K562 (cell line): ENCODE results near the gene SLC17A2. TPM values are rescaled to one million over a fixed set of nuclear protein-coding genes. Genes with fewer than 3 reads are reported as not detected.
"Not testable (repeated sequence)": the region's sequence is repeated elsewhere in the genome, so short reads cannot be mapped to it uniquely, and the experiment has no call there.

Experiments
- ATAC-seq: fragments of 200-7000 bp; cut with Tn5 transposase; 3 replicates; pipeline ENCODE4 v1.9.1; 2020; ENCODE audit warnings: moderate library complexity
- BruUV-seq: library from RNA; stranded (reverse); fragments of 400-500 nt; replicated peaks from 2 replicates; lab custom pipeline; 2021; lab: Mats Ljungman, UMichigan
- CTCF ChIA-PET: fragments of 300-600 bp; formaldehyde crosslinking; extraction: SDS; loops from one replicate; lab custom pipeline; 2021; ENCODE audit warnings: low intra/inter-chr PET ratio; lab: Yijun Ruan, JAX
- POLR2A ChIA-PET: fragments of 300-600, 350-650 bp; sonication (Branson Sonifier 250); formaldehyde crosslinking; extraction: SDS; loops from one replicate; lab custom pipeline; 2021; ENCODE audit warnings: antibody characterized with exemption, inconsistent platforms; lab: Yijun Ruan, JAX
- DNase-seq, 4 experiments: peaks; one replicate each; pipeline versions ENCODE4 v3.0.0 to v3.0.0-alpha.2; 2011 to 2018; ENCODE audit warnings: low spot score in 3 of 4, mixed read lengths in 3 of 4; ENCODE audit errors: extremely low read depth in 1 of 4
- FAIRE-seq: peaks from 2 replicates; lab custom pipeline; 2011; peaks lifted over from hg19 to GRCh38; lab: Jason Lieb, UNC
- H2AFZ ChIP-seq: 2 replicates; pipeline ENCODE4 v1.6.0; 2011; ENCODE audit warnings: low read depth, low read length, control low read depth, inconsistent platforms
- H3K27ac ChIP-seq: fragments of 200-600 bp; 3 replicates; pipeline ENCODE4 v1.8.0; 2011; ENCODE audit warnings: low read depth, mild to moderate bottlenecking, control low read depth, inconsistent platforms, low read length, moderate library complexity, mixed read lengths; ENCODE audit errors: extremely low read depth
- H3K27me3 ChIP-seq, 2 experiments: fragments of 300-600 bp in 1 of 2; 2 replicates in 1 of 2; 3 replicates in 1 of 2; pipeline versions ENCODE4 v1.6.0 to v1.8.0; 2011; ENCODE audit warnings: inconsistent platforms in 2 of 2, low read length in 2 of 2, mild to moderate bottlenecking in 1 of 2, mixed read lengths in 1 of 2, moderate library complexity in 1 of 2; ENCODE audit not compliant: control insufficient read depth in 2 of 2, insufficient read depth in 2 of 2
- H3K36me3 ChIP-seq: fragments of 300-600 bp; 3 replicates; pipeline ENCODE4 v1.8.0; 2011; ENCODE audit warnings: mild to moderate bottlenecking, low read length, inconsistent platforms; ENCODE audit not compliant: control insufficient read depth, insufficient read depth
- H3K4me1 ChIP-seq, 2 experiments: fragments of 200-600 bp in 1 of 2; replicated peaks in 1 of 2; 2 replicates in 1 of 2; 3 replicates in 1 of 2; pipeline versions ENCODE4 v1.5.1 to v1.8.0; 2011; ENCODE audit warnings: inconsistent platforms in 2 of 2, low read length in 2 of 2, mild to moderate bottlenecking in 1 of 2, mixed read lengths in 1 of 2, moderate library complexity in 1 of 2; ENCODE audit not compliant: control insufficient read depth in 2 of 2, insufficient read depth in 2 of 2
- H3K4me2 ChIP-seq: 2 replicates; pipeline ENCODE4 v1.6.1; 2011; ENCODE audit warnings: low read length, control low read depth, inconsistent platforms, mixed read lengths; ENCODE audit not compliant: insufficient read depth
- H3K4me3 ChIP-seq: fragments of 200-600 bp; sonication (generic), shearing (Covaris generic); 2 replicates; pipeline ENCODE4 v1.5.1; 2016; ENCODE audit warnings: control low read depth, inconsistent platforms
- H3K79me2 ChIP-seq: fragments of 200-600 bp; 3 replicates; pipeline ENCODE4 v1.8.0; 2011; ENCODE audit warnings: low read length, inconsistent platforms; ENCODE audit not compliant: control insufficient read depth, insufficient read depth
- H3K9ac ChIP-seq, 2 experiments: 2 replicates each; pipeline versions ENCODE4 v1.6.0 to v1.6.1; 2011; ENCODE audit warnings: low read depth in 2 of 2, low read length in 2 of 2, control low read depth in 1 of 2, inconsistent platforms in 1 of 2, mild to moderate bottlenecking in 1 of 2, mixed read lengths in 1 of 2; ENCODE audit not compliant: insufficient read depth in 1 of 2
- H3K9me1 ChIP-seq: one replicate; pipeline ENCODE4 v1.6.0; 2011; ENCODE audit warnings: inconsistent platforms, mild to moderate bottlenecking, low read length, moderate library complexity; ENCODE audit not compliant: control insufficient read depth, insufficient read depth
- H3K9me3 ChIP-seq: replicated peaks from 2 replicates; pipeline ENCODE4 v1.5.1; 2011; ENCODE audit warnings: low read depth, low read length, inconsistent platforms; ENCODE audit not compliant: control insufficient read depth, insufficient read depth
- H4K20me1 ChIP-seq: replicated peaks from 2 replicates; pipeline ENCODE4 v1.6.1; 2011; ENCODE audit warnings: low read length, inconsistent platforms, mixed read lengths; ENCODE audit not compliant: control insufficient read depth, insufficient read depth
- CEBPG ChIP-seq, 3 experiments: fragments of 200-800 bp in 1 of 3; sonication (Bioruptor generic) in 1 of 3; sonication (generic) in 1 of 3; formaldehyde crosslinking in 1 of 3; IDR thresholded peaks in 2 of 3; conservative IDR thresholded peaks in 1 of 3; 2 replicates each; pipeline versions ENCODE4 v1.6.1 to v1.8.0; 2016 to 2022; ENCODE audit warnings: missing compliant biosample characterization in 2 of 3, missing genetic modification characterization in 2 of 3, mild to moderate bottlenecking in 1 of 3, missing genetic modification reagents in 1 of 3
- ELF1 ChIP-seq: fragments of 200-800 bp; sonication (Bioruptor generic); IDR thresholded peaks from 2 replicates; pipeline ENCODE4 v1.6.1; 2016; ENCODE audit warnings: missing genetic modification characterization, missing compliant biosample characterization
- WGBS: fragments of 100-300 bp; shearing (Covaris generic); methylation state at CpG from one replicate; pipeline ENCODE4 v1.1.6; 2016; ENCODE audit warnings: low coverage, mixed read lengths; ENCODE audit not compliant: insufficient coverage; ENCODE audit errors: missing lambda C conversion rate; 5-methylcytosine and 5-hydroxymethylcytosine counted together
- in situ Hi-C: fragments of 300-500 bp; cut with MboI; formaldehyde crosslinking; loops from 4 replicates; pipeline ENCODE4 v1.15.0; 2018; ENCODE audit warnings: inconsistent platforms, mixed read lengths
- intact Hi-C: fragments of 100-400 bp; cut with micrococcal nuclease; formaldehyde crosslinking; loops from 2 replicates; pipeline ENCODE4 v1.14.2; 2022
- polyA plus RNA-seq, 8 experiments: library from polyadenylated mRNA; depleted of rRNA in 4 of 8; stranded (reverse) in 5 of 8; unstranded in 3 of 8; fragments of >200 nt; fragmentation: Nextera tagmentation in 2 of 8; fragmentation: Illumina TruSeq in 1 of 8; extraction: Ambion mirVana in 2 of 8; extraction: Trizol in 1 of 8; gene quantifications; 2 replicates each; pipeline versions ENCODE4 v1.2.1 to v1.2.3, GENCODE V29; 2011 to 2014; ENCODE audit warnings: inconsistent platforms in 1 of 8, missing spikeins in 1 of 8
- total RNA-seq, 7 experiments: library from RNA; depleted of rRNA in 6 of 7; stranded (reverse); fragments of >200 nt in 6 of 7; fragmentation: Illumina TruSeq in 2 of 7; extraction: Trizol in 2 of 7; gene quantifications; 2 replicates each; pipeline versions ENCODE4 v1.2.1 to v1.2.3, GENCODE V29; 2011 to 2021; ENCODE audit warnings: low replicate concordance in 1 of 7
- TF ChIP-seq, protein P1 (sequence below), 2 experiments: fragments of 450-650 bp in 1 of 2; sonication (generic) in 1 of 2; formaldehyde crosslinking in 1 of 2; IDR thresholded peaks in 1 of 2; conservative IDR thresholded peaks in 1 of 2; 2 replicates each; pipeline versions ENCODE4 v1.6.1 to v1.8.1; 2016 to 2023; ENCODE audit warnings: mild to moderate bottlenecking in 2 of 2, moderate library complexity in 2 of 2, inconsistent platforms in 1 of 2, missing genetic modification reagents in 1 of 2

Gene SLC17A2
- total and polyA plus RNA-seq, 9 of the 15 experiments (the other 6 are each of a cell fraction or from before 2014, with no cell fraction given): not detected

DNA sequence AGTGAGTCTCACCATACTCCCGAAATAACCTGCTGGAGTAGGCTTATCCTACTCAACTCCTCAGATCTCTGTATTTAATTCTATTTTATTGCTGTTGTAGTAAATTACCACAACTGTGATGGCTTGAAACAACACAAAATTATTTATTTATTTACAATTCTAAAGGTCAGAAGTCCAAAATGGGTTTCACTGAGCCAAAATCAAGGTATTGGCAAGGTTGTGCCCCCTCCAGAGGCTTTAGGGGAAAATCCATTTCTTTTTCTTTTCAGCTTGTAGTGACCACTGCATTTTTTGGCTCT lies 869 bp upstream of the SLC17A2 start:
- BruUV-seq: no TSS peak

DNA sequence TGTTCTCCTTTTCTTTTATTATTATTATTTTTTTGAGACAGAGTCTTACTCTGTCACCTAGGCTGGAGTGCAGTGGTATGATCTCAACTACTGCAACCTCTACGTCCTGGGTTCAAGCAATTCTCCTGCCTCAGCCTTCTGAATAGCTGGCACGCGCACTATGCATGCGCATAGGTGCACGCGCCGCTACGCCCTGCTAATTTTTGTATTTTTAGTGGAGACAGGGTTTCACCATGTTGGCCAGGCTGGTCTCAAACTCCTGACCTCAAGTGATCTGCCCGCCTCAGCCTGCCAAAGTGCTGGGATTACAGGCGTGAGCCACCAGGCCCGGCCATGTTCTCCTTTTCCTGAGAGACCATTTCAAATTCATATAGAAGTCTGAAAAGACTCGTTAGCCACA lies 706 bp downstream of the SLC17A2 start:
- H3K4me3 ChIP-seq, H3K9me1 ChIP-seq, H4K20me1 ChIP-seq, ATAC-seq, H3K36me3 ChIP-seq, H3K9me3 ChIP-seq, intact Hi-C loops, in situ Hi-C loops, BruUV-seq, DNase-seq, FAIRE-seq, H3K79me2 ChIP-seq, H3K4me1 ChIP-seq, H3K9ac ChIP-seq, CTCF ChIA-PET, H3K4me2 ChIP-seq, H2AFZ ChIP-seq, H3K27ac ChIP-seq, POLR2A ChIA-PET: not testable (repeated sequence)
- H3K27me3 ChIP-seq: peaks cover 3 to 11% of the 10 kb centered on the region in 2 experiments; a peak in 4 of 5 replicates
- WGBS: 43% methylated on average over 12 of the region's 12 CpGs

More for the DNA sequence above, 869 bp upstream of the SLC17A2 start:
- in situ Hi-C loops: no loop called here
- FAIRE-seq (no peak), ATAC-seq (no peak), DNase-seq (no peak)
- Histone ChIP-seq H3K27me3 (peaks cover 5 to 6% of the 10 kb centered on the region in 2 experiments), H4K20me1 (no peaks in the 10 kb centered on the region), H3K9ac (no peak overlapping the region), H3K79me2 (no peaks in the 10 kb centered on the region), H2AFZ (no peak overlapping the region), H3K36me3 (no peaks in the 10 kb centered on the region), H3K4me1 (no peaks in the 10 kb centered on the region; a peak in 1 of 5 replicates), H3K9me1 (no peaks in the 10 kb centered on the region), H3K27ac (no peak overlapping the region), H3K4me3 (no peak overlapping the region), H3K9me3 (no peaks in the 10 kb centered on the region), H3K4me2 (no peak overlapping the region)
- POLR2A ChIA-PET: interaction anchor here (0.6 to 1.1 kb wide), 3 partner anchors 11 to 252 kb away, joined by 3 read pairs; no protein-coding TSS in a partner anchor
- intact Hi-C loops: no loop called here
- 0% methylated on average over 1 of the region's 1 CpG for WGBS
- no peak for TF ChIP-seq ELF1 (tag)
- TF ChIP-seq, protein P1, sequence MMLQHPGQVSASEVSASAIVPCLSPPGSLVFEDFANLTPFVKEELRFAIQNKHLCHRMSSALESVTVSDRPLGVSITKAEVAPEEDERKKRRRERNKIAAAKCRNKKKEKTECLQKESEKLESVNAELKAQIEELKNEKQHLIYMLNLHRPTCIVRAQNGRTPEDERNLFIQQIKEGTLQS (IDR thresholded peaks at IDR 0.05): 0 out of 2 replicates have a peak, but pooled peaks have one; percentile 1
- TF ChIP-seq, protein P1 (CRISPR knock-in tag; conservative IDR thresholded peaks at IDR 0.05): no peak
- TF ChIP-seq CEBPG (CRISPR knock-in tag; IDR thresholded peaks at IDR 0.05): no peak
- TF ChIP-seq CEBPG (tag; conservative IDR thresholded peaks at IDR 0.05 in 1 of 2, IDR thresholded peaks at IDR 0.05 in 1 of 2): peak in 1 of 2 experiments; percentile 52; a peak in 2 of 4 replicates
- CTCF ChIA-PET: no interaction called here
